Upper lobe of left lung (tissue), 4 donors: ENCODE results near the gene BCL2L14.

Experiments used
- CTCF ChIP-seq, 6 experiments: fragments of 450-650 bp in 4 of 6; fragments of 200-600 bp in 2 of 6; sonication (generic) in 2 of 6; IDR thresholded peaks; one replicate each; pipeline ENCODE4 v1.5.1; 2016 to 2019; ENCODE audit warnings: antibody characterized with exemption in 6 of 6
- EP300 ChIP-seq, 4 donors: sonication (generic); formaldehyde crosslinking; IDR thresholded peaks; one replicate each; pipeline ENCODE4 v1.5.1; 2017; ENCODE audit warnings: antibody characterized with exemption in 4 of 4, control low read depth in 2 of 4
- POLR2A ChIP-seq, 4 donors: fragments of 450-650 bp; IDR thresholded peaks; one replicate each; pipeline ENCODE4 v1.5.1; 2016 to 2017; ENCODE audit warnings: antibody characterized with exemption in 4 of 4, mild to moderate bottlenecking in 2 of 4
- POLR2AphosphoS5 ChIP-seq, 2 donors: sonication (generic); formaldehyde crosslinking; IDR thresholded peaks; one replicate each; pipeline ENCODE4 v1.5.1; 2017; ENCODE audit warnings: antibody characterized with exemption in 2 of 2

- TF ChIP-seq POLR2A (IDR thresholded peaks at IDR 0.05): no peak
- no peak for TF ChIP-seq CTCF (IDR thresholded peaks at IDR 0.05)
- TF ChIP-seq POLR2AphosphoS5 (IDR thresholded peaks at IDR 0.05): no peak
- TF ChIP-seq EP300 (IDR thresholded peaks at IDR 0.05): no peak
Measured at GRCh38 chr12:12072064-12072760, 1.5 kb downstream of the BCL2L14 start.
